Stimulated activated CD4-positive, alpha-beta T cell treated with anti-CD3 and anti-CD28 coated beads, TNF-alpha, amount 100 ng/mL, for 1 hour (primary cell): ENCODE measurements around the gene RNF220.
"Not testable (repeated sequence)": the region's sequence is repeated elsewhere in the genome, so short reads cannot be mapped to it uniquely, and the experiment has no call there.

Source experiments
- DNase-seq, 3 donors: peaks; one replicate each; pipeline ENCODE4 v3.0.0-alpha.2; 2020; ENCODE audit warnings: low read depth in 3 of 3, low spot score in 1 of 3

Gene RNF220

GRCh38 chr1:44648529-44649250 is 243.6 kb downstream of the RNF220 start:
- DNase-seq: no peak

- DNase-seq: no peak
These were observed 244.7 kb downstream of the RNF220 start for GRCh38 chr1:44649788-44650158.

- DNase-seq: no peak
These were observed 245.2 kb downstream of the RNF220 start for GRCh38 chr1:44650159-44650831.

GRCh38 chr1:44651069-44651468 is 246.0 kb downstream of the RNF220 start:
- no peak for DNase-seq

- DNase-seq: peak; percentile 31 to 66 (median 56)
These were observed 247.5 kb downstream of the RNF220 start for GRCh38 chr1:44652445-44653106.

- DNase-seq: no peak
These were observed 248.3 kb downstream of the RNF220 start for GRCh38 chr1:44653107-44653964.

GRCh38 chr1:44654621-44655187 is 249.6 kb downstream of the RNF220 start:
- DNase-seq: no peak

- no peak for DNase-seq
These were observed 250.6 kb downstream of the RNF220 start for GRCh38 chr1:44655609-44656008.

- DNase-seq: no peak
These were observed 254.5 kb downstream of the RNF220 start for GRCh38 chr1:44659566-44659965.

- no peak for DNase-seq
These were observed 255.1 kb downstream of the RNF220 start for GRCh38 chr1:44660176-44660575.

GRCh38 chr1:44661781-44662682 is 257.0 kb downstream of the RNF220 start:
- no peak for DNase-seq

- DNase-seq: no peak
These were observed 257.6 kb downstream of the RNF220 start for GRCh38 chr1:44662683-44663030.

- DNase-seq: no peak
These were observed 258.4 kb downstream of the RNF220 start for GRCh38 chr1:44663417-44663816.

GRCh38 chr1:44664730-44665370 is 259.8 kb downstream of the RNF220 start:
- peak in 1 of 3 donors; percentile 26 for DNase-seq

- not testable (repeated sequence) for DNase-seq
These were observed 261.7 kb downstream of the RNF220 start for GRCh38 chr1:44666719-44667118.

- DNase-seq: no peak
These were observed 265.9 kb downstream of the RNF220 start for GRCh38 chr1:44670751-44671640.

GRCh38 chr1:44672254-44672955 is 267.4 kb downstream of the RNF220 start:
- no peak for DNase-seq
